ENCODE results near the gene POLR2B. TPM values are rescaled to one million over a fixed set of nuclear protein-coding genes. Genes with fewer than 3 reads are reported as not detected.

The POLR2B gene
- total and polyA plus RNA-seq, 2 of the 4 experiments (the other 2 are of a cell fraction) = 74.0 to 106 TPM

GRCh38 chr4:57059890-57060716 lies 81.4 kb downstream of the POLR2B start:
- DNase-seq = peak; percentile 42

More at GRCh38 chr4:57059890-57060716, 81.4 kb downstream of the POLR2B start:
- intact Hi-C loops (cut with micrococcal nuclease) (no loop called here), dilution Hi-C loops (cut with HindIII; ENCODE audit: low sequenced_read_pairs, unreplicated experiment) (no loop called here), in situ Hi-C loops (cut with MboI; ENCODE audit: low sequenced_read_pairs) (no loop called here)
- peak overlapping the region; percentile 55; the same call in 1 of the 2 replicates for H3K23ac ChIP-seq (ENCODE audit: low read depth, low read length)
- H3K36me3 ChIP-seq (ENCODE audit: control insufficient read depth, insufficient read depth, low read length) = no peaks in the 10 kb centered on the region
- peaks cover 20% of the 10 kb centered on the region for H3K9me1 ChIP-seq (ENCODE audit: insufficient read depth, low read length)
- no peaks in the 10 kb centered on the region for H3K9me3 ChIP-seq (ENCODE audit: control insufficient read depth, insufficient read depth, low read length)
- H3K18ac ChIP-seq (ENCODE audit: low read depth, low read length) = no peak overlapping the region
- no peaks in the 10 kb centered on the region for H3K27me3 ChIP-seq (ENCODE audit: control insufficient read depth, insufficient read depth, low read length)
- H3K4me3 ChIP-seq (ENCODE audit: insufficient read depth, low read depth, low read length) = no peak overlapping the region
- peak overlapping the region; percentile 31 for H2BK5ac ChIP-seq (ENCODE audit: low read depth, low read length, poor library complexity, severe bottlenecking)
- no CpG with 5 or more reads among the region's 6 CpGs for WGBS, 2 experiments (ENCODE audit: extremely low coverage in 2 of 2, insufficient read length in 1 of 2)
- ATAC-seq (ENCODE audit: low read depth) = no peak
- BruUV-seq (replicated peaks) = no TSS peak
- H3K14ac ChIP-seq (replicated peaks; ENCODE audit: low read depth, low read length) = peak overlapping the region; percentile 21; the same call in 1 of the 2 replicates
- no peak overlapping the region; the same call in 1 of the 2 replicates for H2AK5ac ChIP-seq (ENCODE audit: low read depth, low read length)
- H2AFZ ChIP-seq (replicated peaks; ENCODE audit: low read length, poor library complexity) = no peak overlapping the region
- peaks cover 20% of the 10 kb centered on the region for H3K4me1 ChIP-seq (ENCODE audit: control insufficient read depth, insufficient read depth, low read length)
- peak overlapping the region; percentile 39; the same call in 1 of the 2 replicates for H4K91ac ChIP-seq (ENCODE audit: insufficient read depth, low read depth, low read length)
- H2AK9ac ChIP-seq (replicated peaks; ENCODE audit: low read depth, low read length, poor library complexity) = no peak overlapping the region
- ChIA-PET CTCF (no interaction called here), POLR2A (ENCODE audit: unreplicated experiment) (no interaction called here)
- peak overlapping the region; percentile 59 for H2BK20ac ChIP-seq (ENCODE audit: low read depth, low read length)
- peak overlapping the region; percentile 86 for H3K4ac ChIP-seq (ENCODE audit: low read depth, low read length)
- H3K56ac ChIP-seq (ENCODE audit: extremely low read depth, insufficient read depth, low read length) = no peak overlapping the region
- H2BK120ac ChIP-seq (ENCODE audit: low read depth, low read length) = peak overlapping the region; percentile 77
- no peaks in the 10 kb centered on the region for H4K20me1 ChIP-seq (ENCODE audit: insufficient read depth, low read length)
- TF ChIP-seq SMC3 (IDR thresholded peaks at IDR 0.05; ENCODE audit: low read depth, low read length) = no peak
- H3K9ac ChIP-seq (ENCODE audit: low read depth, low read length) = no peak overlapping the region
- peak overlapping the region in 1 of 2 experiments; percentile 55; a peak in 1 of 4 replicates for H4K8ac ChIP-seq (ENCODE audit: low read depth in 2 of 2, low read length in 2 of 2)
- H4K5ac ChIP-seq (ENCODE audit: low read depth, low read length) = peak overlapping the region; percentile 53; the same call in 1 of the 2 replicates
- peaks cover 16 to 75% of the 10 kb centered on the region in 2 experiments for H3K79me1 ChIP-seq (ENCODE audit: low read depth in 1 of 2, low read length in 2 of 2)
- no peak overlapping the region for H3K4me2 ChIP-seq (ENCODE audit: low read depth, low read length)
- H3K27ac ChIP-seq (ENCODE audit: insufficient read depth, low read length) = no peak overlapping the region
- peak overlapping the region; percentile 29; the same call in 2 of the 3 replicates for H2BK15ac ChIP-seq (ENCODE audit: low read depth, low read length)

Data from IMR-90 (cell line).